Hematopoietic multipotent progenitor cell treated with erythropoietin and hydrocortisone succinate and interleukin-3 and kit ligand, for 6 days (in vitro differentiated cells): ENCODE data around the gene LPP.
A peak's percentile ranks its signal among the peaks of the same experiment; 100 is the strongest.

Experiments
- DNase-seq: peaks from one replicate; pipeline ENCODE4 v3.0.0-alpha.2; 2015

Gene LPP

GRCh38 chr3:188489639-188490405, 335.9 kb downstream of the LPP start:
- DNase-seq = no peak

- DNase-seq = no peak
These were observed 336.5 kb downstream of the LPP start for GRCh38 chr3:188490416-188490815.

GRCh38 chr3:188491276-188491687, 337.3 kb downstream of the LPP start:
- no peak for DNase-seq

GRCh38 chr3:188496390-188496789, 342.4 kb downstream of the LPP start:
- no peak for DNase-seq

GRCh38 chr3:188497021-188497420, 343.1 kb downstream of the LPP start:
- DNase-seq = no peak

GRCh38 chr3:188503647-188504046, 349.7 kb downstream of the LPP start:
- no peak for DNase-seq

- no peak for DNase-seq
These were observed 351.2 kb downstream of the LPP start for GRCh38 chr3:188505151-188505550.

GRCh38 chr3:188505911-188506310, 352.0 kb downstream of the LPP start:
- DNase-seq = no peak

GRCh38 chr3:188506446-188506845, 352.5 kb downstream of the LPP start:
- no peak for DNase-seq

GRCh38 chr3:188507244-188507720, 353.3 kb downstream of the LPP start:
- peak; percentile 16 for DNase-seq

- DNase-seq = no peak
These were observed 354.5 kb downstream of the LPP start for GRCh38 chr3:188508454-188508853.

GRCh38 chr3:188509316-188509715, 355.4 kb downstream of the LPP start:
- DNase-seq = no peak

GRCh38 chr3:188510366-188510765, 356.4 kb downstream of the LPP start:
- DNase-seq = no peak

GRCh38 chr3:188513662-188514328, 359.8 kb downstream of the LPP start:
- DNase-seq = no peak

GRCh38 chr3:188516515-188516914, 362.6 kb downstream of the LPP start:
- no peak for DNase-seq

- no peak for DNase-seq
These were observed 364.5 kb downstream of the LPP start for GRCh38 chr3:188518416-188518815.

- no peak for DNase-seq
These were observed 365.0 kb downstream of the LPP start for GRCh38 chr3:188518835-188519452.

GRCh38 chr3:188520466-188520865, 366.5 kb downstream of the LPP start:
- no peak for DNase-seq

- no peak for DNase-seq
These were observed 368.2 kb downstream of the LPP start for GRCh38 chr3:188522115-188522514.

GRCh38 chr3:188523291-188523690, 369.3 kb downstream of the LPP start:
- DNase-seq = no peak

- no peak for DNase-seq
These were observed 370.1 kb downstream of the LPP start for GRCh38 chr3:188524052-188524451.

- no peak for DNase-seq
These were observed 372.1 kb downstream of the LPP start for GRCh38 chr3:188526057-188526456.

GRCh38 chr3:188527389-188527788, 373.4 kb downstream of the LPP start:
- no peak for DNase-seq

GRCh38 chr3:188528396-188528795, 374.4 kb downstream of the LPP start:
- no peak for DNase-seq
